HG03045 (cell line): ENCODE data around the gene HIBCH.
"Not testable (repeated sequence)": the region's sequence is repeated elsewhere in the genome, so short reads cannot be mapped to it uniquely, and the experiment has no call there.

Experiments
- ATAC-seq: cut with Tn5 transposase; IDR thresholded peaks from one replicate; pipeline ENCODE4 v1.9.1; 2021; ENCODE audit warnings: mild to moderate bottlenecking, moderate library complexity; ENCODE audit not compliant: unreplicated experiment

HIBCH gene

GRCh38 chr2:190343089-190343535 lies 23.5 kb upstream of the HIBCH start:
- ATAC-seq = no peak

GRCh38 chr2:190342611-190343010 lies 23.0 kb upstream of the HIBCH start:
- no peak for ATAC-seq

- ATAC-seq = no peak
Measured at GRCh38 chr2:190340369-190340768, 20.7 kb upstream of the HIBCH start.

GRCh38 chr2:190339394-190339793 lies 19.8 kb upstream of the HIBCH start:
- ATAC-seq = no peak

GRCh38 chr2:190338453-190338852 lies 18.8 kb upstream of the HIBCH start:
- ATAC-seq = no peak

GRCh38 chr2:190336420-190336819 lies 16.8 kb upstream of the HIBCH start:
- ATAC-seq = no peak

GRCh38 chr2:190335584-190335983 lies 16.0 kb upstream of the HIBCH start:
- ATAC-seq = not testable (repeated sequence)

GRCh38 chr2:190335225-190335559 lies 15.6 kb upstream of the HIBCH start:
- ATAC-seq = no peak

GRCh38 chr2:190334479-190335224 lies 15.0 kb upstream of the HIBCH start:
- no peak for ATAC-seq

- no peak for ATAC-seq
Measured at GRCh38 chr2:190333928-190334327, 14.3 kb upstream of the HIBCH start.

- ATAC-seq = no peak
Measured at GRCh38 chr2:190333395-190333794, 13.8 kb upstream of the HIBCH start.

- ATAC-seq = no peak
Measured at GRCh38 chr2:190328573-190329147, 9.0 kb upstream of the HIBCH start.

- ATAC-seq = no peak
Measured at GRCh38 chr2:190327867-190328572, 8.4 kb upstream of the HIBCH start.

GRCh38 chr2:190325588-190325987 lies 6.0 kb upstream of the HIBCH start:
- ATAC-seq = no peak

GRCh38 chr2:190323406-190323805 lies 3.8 kb upstream of the HIBCH start:
- ATAC-seq = no peak

GRCh38 chr2:190320696-190321095 lies 1.1 kb upstream of the HIBCH start:
- ATAC-seq = no peak

- ATAC-seq = peak; percentile 33
Measured at GRCh38 chr2:190318931-190319554, 583 bp downstream of the HIBCH start.

GRCh38 chr2:190318514-190318913 lies 1.1 kb downstream of the HIBCH start:
- no peak for ATAC-seq

- no peak for ATAC-seq
Measured at GRCh38 chr2:190315273-190315672, 4.4 kb downstream of the HIBCH start.

- ATAC-seq = no peak
Measured at GRCh38 chr2:190313880-190314279, 5.7 kb downstream of the HIBCH start.

GRCh38 chr2:190312635-190313025 lies 7.0 kb downstream of the HIBCH start:
- ATAC-seq = not testable (repeated sequence)
